OCI-LY7 (cell line): ENCODE measurements around the gene TMC1.

Experiments
- EZH2phosphoT487 ChIP-seq: fragments of 200-600 bp; sonication (generic); IDR thresholded peaks from 2 replicates; pipeline ENCODE4 v1.6.1; 2018; ENCODE audit warnings: low read depth, borderline replicate concordance, mild to moderate bottlenecking, mixed run types, antibody characterized with exemption, low read length, moderate library complexity, mixed read lengths
- TF ChIP-seq, protein P1 (sequence below): fragments of 200-600 bp; sonication (generic); conservative IDR thresholded peaks from 2 replicates; pipeline ENCODE4 v1.5.1; 2014; ENCODE audit warnings: mild to moderate bottlenecking, antibody characterized with exemption, low read length, moderate library complexity, mixed read lengths

DNA sequence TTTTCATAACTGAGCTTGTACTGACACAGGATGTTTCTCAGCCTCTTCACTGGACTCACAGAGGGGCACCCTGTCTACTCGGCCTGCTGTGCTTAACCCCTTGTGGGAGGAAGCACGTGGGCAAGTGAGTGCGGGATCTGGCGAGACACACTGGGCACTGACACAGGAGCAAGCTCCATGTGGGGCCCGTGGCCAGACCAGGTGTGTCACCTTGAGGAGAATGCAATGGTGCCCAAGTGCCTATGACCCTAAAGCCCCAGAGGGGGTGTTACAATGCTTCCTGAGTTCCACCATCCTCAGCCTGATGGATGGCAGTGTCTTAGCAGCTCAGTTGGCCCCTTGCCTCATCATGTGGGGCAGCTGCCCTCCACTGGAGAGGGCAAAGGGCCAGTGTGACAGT is 302.6 kb downstream of the TMC1 start:
- TF ChIP-seq, protein P1, sequence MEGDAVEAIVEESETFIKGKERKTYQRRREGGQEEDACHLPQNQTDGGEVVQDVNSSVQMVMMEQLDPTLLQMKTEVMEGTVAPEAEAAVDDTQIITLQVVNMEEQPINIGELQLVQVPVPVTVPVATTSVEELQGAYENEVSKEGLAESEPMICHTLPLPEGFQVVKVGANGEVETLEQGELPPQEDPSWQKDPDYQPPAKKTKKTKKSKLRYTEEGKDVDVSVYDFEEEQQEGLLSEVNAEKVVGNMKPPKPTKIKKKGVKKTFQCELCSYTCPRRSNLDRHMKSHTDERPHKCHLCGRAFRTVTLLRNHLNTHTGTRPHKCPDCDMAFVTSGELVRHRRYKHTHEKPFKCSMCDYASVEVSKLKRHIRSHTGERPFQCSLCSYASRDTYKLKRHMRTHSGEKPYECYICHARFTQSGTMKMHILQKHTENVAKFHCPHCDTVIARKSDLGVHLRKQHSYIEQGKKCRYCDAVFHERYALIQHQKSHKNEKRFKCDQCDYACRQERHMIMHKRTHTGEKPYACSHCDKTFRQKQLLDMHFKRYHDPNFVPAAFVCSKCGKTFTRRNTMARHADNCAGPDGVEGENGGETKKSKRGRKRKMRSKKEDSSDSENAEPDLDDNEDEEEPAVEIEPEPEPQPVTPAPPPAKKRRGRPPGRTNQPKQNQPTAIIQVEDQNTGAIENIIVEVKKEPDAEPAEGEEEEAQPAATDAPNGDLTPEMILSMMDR: no peak
- TF ChIP-seq EZH2phosphoT487: no peak
